Measurements from ENCODE around the gene MYB.
"Not testable (repeated sequence)": the region's sequence is repeated elsewhere in the genome, so short reads cannot be mapped to it uniquely, and the experiment has no call there.

Gene MYB

DNA sequence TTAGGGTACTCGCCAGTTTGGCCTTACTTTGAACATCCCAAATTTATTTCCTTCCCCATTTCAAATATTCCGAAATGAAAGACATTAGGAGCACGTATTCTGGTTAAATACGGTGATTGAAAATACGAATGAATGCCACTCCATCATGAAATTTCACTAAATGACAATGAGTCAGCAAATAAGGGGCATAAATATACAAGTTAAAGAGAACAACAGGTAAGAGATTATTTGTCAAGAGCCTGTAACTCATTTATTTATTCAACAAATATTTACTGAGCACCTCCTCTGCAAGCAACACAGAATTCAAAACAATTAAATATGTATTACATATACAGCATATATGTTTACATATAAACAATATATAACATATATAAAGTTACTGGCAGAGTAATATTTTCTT, 44.8 kb downstream of the MYB start:
- DNase-seq = no peak

- DNase-seq = no peak
These were observed 45.4 kb downstream of the MYB start for GRCh38 chr6:135226537-135226936.

DNA sequence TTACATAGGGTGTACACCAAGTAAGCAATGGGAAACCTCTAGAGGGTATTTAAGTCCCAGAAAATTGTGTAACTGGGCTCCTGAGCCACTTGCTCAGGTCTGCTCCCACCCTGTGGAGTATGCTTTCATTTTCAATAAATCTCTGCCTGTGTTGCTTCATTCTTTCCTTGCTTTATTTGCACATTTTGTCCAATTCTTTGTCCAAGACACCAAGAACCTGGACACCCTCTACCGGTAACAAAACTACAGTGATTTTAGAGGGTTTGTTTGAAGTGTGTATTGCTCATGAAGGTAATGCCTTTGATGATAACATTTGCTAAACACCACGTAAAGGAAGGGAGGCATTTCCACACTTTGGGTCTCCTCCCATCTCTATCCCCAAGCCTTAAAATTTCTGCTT, 46.2 kb downstream of the MYB start:
- no peak for DNase-seq

DNA sequence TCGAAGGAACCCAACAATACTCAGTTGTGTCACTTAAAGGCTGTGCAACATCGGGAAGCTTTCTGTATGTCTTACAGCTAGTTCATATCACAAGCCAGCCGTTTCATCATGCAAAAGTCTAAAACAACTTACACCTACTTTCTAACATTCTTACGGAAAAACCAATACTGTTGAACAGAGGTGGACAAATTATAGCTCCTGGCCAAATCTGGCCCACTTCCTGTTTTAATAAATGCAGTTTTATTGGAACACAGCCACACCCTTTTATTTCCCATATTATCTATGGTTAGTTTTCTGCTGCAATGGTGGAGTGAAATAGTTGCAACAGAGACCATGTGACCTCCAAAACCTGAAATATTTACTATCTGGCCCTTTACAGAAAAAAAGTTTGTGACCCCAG, 46.6 kb downstream of the MYB start:
- DNase-seq = no peak

- DNase-seq = no peak
These were observed 47.4 kb downstream of the MYB start for GRCh38 chr6:135228486-135228885.

DNA sequence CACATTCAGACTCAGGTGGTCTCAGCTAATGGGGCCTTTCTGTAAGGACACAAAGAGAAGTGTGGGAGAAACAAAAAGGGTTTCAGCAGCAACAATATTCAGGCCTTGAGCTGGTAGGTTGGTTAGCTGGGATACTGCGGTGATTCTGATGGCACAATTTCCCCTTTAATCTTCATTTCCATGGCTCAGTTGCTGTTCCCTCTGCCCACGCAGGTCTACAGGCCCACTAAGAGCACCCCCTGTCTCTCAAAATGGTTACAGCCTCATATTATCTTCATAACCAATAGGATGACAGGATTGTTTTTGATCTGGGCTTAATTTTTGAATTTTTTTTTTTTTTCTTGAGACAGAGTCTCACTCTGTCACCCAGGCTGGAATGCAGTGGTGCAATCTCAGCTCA, 48.9 kb downstream of the MYB start:
- DNase-seq = no peak

DNA sequence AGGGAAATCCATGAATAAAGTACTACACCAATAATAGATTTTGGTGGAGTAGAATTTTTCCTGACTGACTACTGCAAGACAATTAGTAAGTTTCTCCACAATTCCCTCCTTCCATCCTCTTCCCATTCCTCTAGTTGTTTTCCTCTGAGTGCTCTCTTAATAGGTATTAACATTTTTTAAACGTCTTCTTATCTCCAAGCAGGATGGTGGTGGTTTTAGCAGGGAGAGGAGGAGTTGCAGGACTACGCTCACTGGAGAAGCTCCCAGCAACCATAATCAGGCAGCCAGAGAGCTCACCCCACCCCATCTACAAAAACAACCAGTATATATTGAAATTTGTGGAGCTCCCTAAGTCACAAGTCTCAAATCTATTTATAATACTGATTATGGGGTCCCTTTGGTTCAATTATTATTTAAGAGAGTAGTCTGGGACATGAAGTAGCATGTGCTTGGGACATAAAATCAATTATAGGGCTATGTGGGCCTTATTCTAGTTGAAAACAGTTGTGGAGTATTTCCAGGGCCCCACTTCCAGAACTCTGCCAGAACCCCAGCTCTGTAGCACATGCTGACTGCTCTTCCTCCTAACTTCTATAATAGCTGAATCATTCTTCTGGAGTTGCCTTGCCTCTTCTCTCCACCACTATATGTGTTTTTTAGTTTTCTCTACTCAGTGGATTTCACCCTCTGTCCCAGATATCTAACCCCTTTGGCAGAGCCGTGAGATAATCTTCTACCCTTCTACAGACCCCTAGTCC, 49.8 kb downstream of the MYB start:
- DNase-seq = no peak

GRCh38 chr6:135231469-135231844, 50.3 kb downstream of the MYB start:
- DNase-seq = no peak

DNA sequence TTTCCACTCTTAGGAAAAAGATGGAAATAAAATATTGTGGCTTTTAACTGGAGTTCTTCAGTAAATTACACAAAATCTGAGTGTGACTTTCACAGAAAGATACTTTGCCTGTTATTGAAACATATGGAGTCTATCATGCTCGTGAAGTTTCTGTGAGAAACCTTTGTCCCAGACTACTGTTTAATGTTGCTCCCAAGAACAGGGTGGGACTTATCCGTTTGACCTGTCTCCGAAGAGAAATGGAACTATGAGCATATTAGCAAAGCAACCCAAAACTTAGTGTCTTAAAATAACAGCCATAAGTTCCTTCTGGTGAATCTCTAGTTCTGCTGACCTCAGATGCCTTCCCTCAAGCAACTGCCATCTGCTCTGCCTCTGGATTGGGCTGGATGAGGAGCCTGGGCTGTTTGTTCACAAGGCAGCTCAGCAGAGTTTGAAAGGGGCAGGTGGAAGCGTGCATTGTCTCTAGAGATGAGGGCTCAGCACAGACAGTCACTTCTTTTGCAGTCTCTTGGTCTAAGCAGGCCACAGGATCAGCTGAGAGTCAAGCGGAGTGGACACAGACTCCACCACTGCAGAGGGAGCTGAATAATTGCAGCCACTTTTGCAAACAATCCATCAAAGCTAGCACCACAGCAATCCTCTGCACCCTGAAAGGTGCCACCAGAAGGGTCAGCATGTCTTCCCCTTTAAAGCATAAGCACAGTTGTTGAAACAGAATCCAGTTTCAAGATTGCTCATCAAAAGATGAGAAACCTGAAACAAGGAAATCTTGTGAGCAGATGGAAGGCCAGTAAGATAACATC, 52.8 kb downstream of the MYB start:
- peak; percentile 65 to 84 for DNase-seq

DNA sequence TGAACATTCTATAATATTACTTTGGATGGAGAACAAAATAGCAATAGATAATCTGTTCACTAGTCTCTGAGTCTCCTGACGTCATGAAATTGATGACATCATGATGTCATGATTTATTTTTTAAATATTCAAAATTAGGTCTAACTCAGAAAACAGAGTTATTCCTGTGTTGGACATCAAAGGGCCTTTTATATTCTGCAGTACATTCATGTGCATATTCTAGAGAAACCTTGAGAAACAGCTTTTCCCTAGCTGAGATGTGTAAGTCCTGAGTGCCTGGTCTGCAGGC, 53.3 kb downstream of the MYB start:
- DNase-seq = no peak

DNA sequence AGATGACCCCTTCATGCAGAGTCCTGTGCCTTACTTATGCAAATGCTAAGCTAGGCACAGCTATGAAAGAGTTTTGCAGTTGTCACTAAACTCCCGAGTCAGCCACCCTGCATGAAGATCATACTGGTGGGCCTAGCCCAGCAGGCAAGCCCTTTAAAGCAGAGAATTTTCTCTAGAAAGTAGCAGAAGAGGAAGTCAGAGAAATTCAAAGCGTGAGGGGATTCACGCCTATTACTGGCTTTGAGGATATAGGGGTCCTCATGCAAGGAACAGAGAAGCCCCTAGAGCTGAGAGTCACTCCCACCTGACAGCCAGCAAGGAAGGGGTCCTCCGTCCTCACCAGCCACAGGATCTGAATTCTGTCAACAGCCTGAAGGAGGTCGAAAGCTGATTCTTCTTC, 54.6 kb downstream of the MYB start:
- no peak for DNase-seq

DNA sequence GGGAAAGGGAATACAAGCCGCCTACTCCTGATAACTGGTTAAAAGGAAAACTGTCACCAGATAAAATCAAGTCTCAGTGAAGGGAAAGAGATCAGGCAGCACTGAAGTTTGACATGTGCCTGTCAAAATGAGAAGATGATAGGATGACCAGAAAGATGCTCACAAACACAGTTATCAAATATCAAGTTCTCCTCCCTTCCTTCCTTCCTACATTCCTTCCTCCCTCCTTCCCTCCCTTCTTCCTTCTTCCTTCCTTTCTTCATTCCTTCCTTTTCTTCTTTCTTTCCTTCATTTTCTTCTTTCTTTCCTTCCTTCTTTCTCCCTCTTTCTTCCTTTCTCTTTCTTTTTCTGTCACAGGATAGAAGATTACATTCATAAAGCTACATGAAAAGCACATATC, 55.2 kb downstream of the MYB start:
- no peak for DNase-seq

- DNase-seq = no peak
These were observed 55.6 kb downstream of the MYB start for GRCh38 chr6:135236732-135237131.

GRCh38 chr6:135240711-135241110, 59.6 kb downstream of the MYB start:
- no peak for DNase-seq

DNA sequence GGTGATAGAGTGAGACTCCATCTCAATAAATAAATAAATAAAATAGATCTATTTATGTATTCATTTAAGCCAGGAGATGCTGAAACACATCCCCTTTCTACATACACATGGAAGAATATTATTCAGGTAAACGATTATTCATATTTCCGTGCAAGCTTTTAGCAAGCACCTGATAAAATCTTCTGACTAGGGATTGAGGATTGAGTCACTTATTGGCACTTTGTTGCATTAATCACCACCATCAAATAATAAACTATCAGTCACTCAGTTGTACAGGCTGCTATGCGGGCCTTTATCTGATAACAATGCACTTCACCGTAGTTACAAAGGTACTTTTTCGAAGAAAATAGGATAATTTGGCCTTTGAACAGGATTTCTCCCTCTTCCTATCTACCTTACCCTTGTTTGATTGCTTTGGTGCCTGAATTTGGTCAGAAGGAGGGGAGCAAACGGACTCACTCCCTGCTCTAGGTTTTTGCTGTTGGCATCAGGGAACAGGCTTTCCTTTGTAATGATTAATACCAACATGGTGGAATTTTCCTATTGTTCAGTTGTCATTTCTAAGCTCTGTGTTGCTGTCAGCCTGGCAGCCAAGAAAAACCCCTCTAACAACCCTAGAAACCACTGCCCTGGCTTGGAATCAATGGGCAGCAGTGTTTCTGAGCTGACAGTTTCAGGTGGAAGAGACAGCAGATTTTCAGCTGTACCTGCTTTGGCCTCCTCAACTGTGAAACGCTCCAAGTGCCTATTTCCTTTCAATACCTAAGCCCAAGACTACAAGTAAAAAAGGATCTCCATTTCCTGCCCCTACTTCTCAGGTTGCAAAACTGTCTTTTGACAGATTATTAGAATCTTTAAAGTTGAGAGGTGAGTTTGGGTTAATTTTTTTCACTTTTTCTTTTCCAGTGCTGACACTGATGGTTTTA, 63.0 kb downstream of the MYB start:
- no peak for DNase-seq

GRCh38 chr6:135244805-135245204, 63.7 kb downstream of the MYB start:
- no peak for DNase-seq

GRCh38 chr6:135246412-135247012, 65.4 kb downstream of the MYB start:
- not testable (repeated sequence) for DNase-seq

- no peak for DNase-seq
These were observed 69.1 kb downstream of the MYB start for GRCh38 chr6:135250234-135250633.

DNA sequence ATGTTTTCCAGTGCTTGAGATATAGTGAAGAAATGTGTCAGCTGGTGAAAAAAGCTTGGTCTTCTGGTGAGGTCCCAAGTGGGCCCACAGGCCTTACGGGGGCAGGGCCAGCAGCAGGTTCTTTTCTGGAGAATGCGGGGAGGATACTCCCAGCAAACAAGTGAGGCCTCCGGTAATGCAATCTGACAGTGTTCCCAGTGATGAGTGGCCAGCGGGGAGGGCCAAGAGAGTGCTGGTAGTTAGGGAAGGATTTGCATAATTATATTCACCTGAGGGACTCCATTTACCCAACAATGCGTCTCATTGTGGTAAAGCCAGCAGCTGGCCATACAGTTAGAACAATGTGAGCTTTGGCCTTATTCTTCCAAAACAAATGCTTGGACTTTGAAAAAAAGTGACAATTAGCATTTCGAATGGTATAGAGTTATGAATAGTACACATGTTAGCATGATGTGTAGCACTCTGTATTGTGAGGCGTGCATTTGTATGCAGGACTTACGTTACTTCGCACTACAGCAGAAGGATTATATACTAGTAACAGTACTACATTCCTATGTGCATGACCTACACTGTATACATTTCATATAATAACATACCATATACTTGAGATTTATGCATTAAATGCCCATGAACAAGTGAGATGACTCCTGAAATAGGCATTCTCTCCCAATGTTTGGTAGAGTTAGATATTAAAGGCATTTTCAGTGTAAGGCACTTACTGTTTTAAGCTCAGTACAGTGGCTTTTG, 69.8 kb downstream of the MYB start:
- DNase-seq = no peak

- DNase-seq = no peak
These were observed 70.7 kb downstream of the MYB start for GRCh38 chr6:135251498-135252441.

DNA sequence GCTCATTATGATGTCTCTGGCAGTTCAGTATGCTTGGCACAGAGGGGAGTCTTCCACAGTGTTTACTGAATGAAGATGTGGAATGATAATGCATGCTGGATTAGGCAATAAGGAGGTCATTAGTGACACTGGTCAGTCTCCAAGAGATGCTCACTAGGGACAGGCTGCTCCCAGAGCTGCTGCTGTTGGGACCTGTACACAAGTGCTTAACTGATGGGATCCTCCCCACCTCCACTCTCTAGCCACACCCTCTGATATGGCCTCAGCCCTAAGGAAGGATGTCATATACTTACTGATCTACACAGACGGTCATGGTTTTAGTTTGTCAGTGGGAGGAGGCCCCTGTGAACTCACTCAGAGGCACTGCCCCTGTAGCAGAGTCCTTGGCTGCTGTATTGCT, 73.4 kb downstream of the MYB start:
- no peak for DNase-seq

Measured in NCI-H524 (cell line).